OCI-LY3 (cell line): Measurements from ENCODE around the gene GLIS1.

Source experiments
- EZH2phosphoT487 ChIP-seq: fragments of 200-600 bp; shearing (Covaris generic); IDR thresholded peaks from 2 replicates; pipeline ENCODE4 v1.6.1; 2018; ENCODE audit warnings: antibody characterized with exemption, mixed run types, low read depth
- TF ChIP-seq, protein P1 (sequence below): fragments of 200-600, 300-600 bp; sonication (generic); IDR thresholded peaks from 2 replicates; pipeline ENCODE4 v1.5.1; 2014; ENCODE audit warnings: antibody characterized with exemption, low read length, low read depth

DNA sequence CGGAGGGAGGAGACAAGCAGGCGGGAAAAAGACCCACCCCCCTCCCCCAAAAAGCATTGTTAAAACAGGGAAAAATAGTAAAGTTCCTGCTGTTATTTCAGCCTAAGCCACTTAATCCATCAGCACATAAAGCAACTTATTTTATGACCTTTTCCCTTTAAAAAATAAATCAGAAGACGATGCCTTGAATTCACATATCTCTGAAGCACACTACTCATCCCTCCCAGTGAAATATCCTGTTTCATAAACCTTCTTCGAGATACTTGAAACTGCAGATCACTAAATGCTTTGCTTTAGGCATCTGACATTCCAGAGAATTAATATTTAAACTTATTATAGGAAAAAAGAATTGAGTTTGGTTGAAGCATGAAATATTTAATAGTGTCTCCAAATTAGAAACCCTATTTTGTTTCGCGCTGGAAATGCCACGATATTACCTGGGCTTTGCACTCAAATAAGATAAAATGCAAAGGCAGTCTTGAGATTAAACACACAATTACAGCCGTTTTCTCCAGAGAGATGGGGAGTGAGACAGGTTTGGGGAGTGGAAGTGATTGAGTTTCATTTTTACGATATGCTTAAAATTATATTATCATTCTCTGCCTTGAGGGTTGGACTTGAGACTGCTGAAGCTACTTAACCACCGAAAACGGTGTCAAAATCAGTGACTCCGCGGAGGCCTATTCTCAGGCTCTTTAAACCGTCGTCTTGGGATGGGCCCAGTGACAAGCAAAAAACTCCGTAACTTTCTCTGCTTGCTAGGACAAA is 9.3 kb downstream of the GLIS1 start:
- TF ChIP-seq, protein P1, sequence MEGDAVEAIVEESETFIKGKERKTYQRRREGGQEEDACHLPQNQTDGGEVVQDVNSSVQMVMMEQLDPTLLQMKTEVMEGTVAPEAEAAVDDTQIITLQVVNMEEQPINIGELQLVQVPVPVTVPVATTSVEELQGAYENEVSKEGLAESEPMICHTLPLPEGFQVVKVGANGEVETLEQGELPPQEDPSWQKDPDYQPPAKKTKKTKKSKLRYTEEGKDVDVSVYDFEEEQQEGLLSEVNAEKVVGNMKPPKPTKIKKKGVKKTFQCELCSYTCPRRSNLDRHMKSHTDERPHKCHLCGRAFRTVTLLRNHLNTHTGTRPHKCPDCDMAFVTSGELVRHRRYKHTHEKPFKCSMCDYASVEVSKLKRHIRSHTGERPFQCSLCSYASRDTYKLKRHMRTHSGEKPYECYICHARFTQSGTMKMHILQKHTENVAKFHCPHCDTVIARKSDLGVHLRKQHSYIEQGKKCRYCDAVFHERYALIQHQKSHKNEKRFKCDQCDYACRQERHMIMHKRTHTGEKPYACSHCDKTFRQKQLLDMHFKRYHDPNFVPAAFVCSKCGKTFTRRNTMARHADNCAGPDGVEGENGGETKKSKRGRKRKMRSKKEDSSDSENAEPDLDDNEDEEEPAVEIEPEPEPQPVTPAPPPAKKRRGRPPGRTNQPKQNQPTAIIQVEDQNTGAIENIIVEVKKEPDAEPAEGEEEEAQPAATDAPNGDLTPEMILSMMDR, result no peak
- TF ChIP-seq EZH2phosphoT487, result no peak
